HepG2 (cell line): ENCODE measurements around the gene FOXK2. TPM values are rescaled to one million over a fixed set of nuclear protein-coding genes. Genes with fewer than 3 reads are reported as not detected.

ENCODE experiments used
- BHLHE40 ChIP-seq: IDR thresholded peaks from 2 replicates; pipeline ENCODE4 v1.6.1; 2011; ENCODE audit warnings: low read length, improper control_type of control experiment
- CAMTA2 ChIP-seq: sonication (generic); formaldehyde crosslinking; IDR thresholded peaks from 2 replicates; pipeline ENCODE4 v1.4.0; 2020; ENCODE audit warnings: mild to moderate bottlenecking, missing genetic modification reagents, borderline replicate concordance
- HES4 ChIP-seq: sonication (generic); formaldehyde crosslinking; IDR thresholded peaks from 2 replicates; pipeline ENCODE4 v1.9.0; 2021; ENCODE audit warnings: mild to moderate bottlenecking, missing genetic modification reagents, borderline replicate concordance
- HOXA5 ChIP-seq: sonication (generic); formaldehyde crosslinking; IDR thresholded peaks from 2 replicates; pipeline ENCODE4 v1.4.0; 2020; ENCODE audit warnings: missing genetic modification reagents
- KLF12 ChIP-seq: sonication (generic); formaldehyde crosslinking; IDR thresholded peaks from 2 replicates; pipeline ENCODE4 v1.4.0; 2020; ENCODE audit warnings: missing genetic modification reagents, borderline replicate concordance
- KLF13 ChIP-seq: sonication (generic); formaldehyde crosslinking; IDR thresholded peaks from 2 replicates; pipeline ENCODE4 v1.4.0; 2020; ENCODE audit warnings: mild to moderate bottlenecking, missing genetic modification reagents
- MED1 ChIP-seq: sonication (generic); formaldehyde crosslinking; IDR thresholded peaks from 2 replicates; pipeline ENCODE4 v1.4.0; 2020; ENCODE audit warnings: missing genetic modification reagents
- NCOA2 ChIP-seq: sonication (generic); formaldehyde crosslinking; IDR thresholded peaks from 2 replicates; pipeline ENCODE4 v1.8.0; 2022; ENCODE audit warnings: inconsistent platforms
- NFE2L2 ChIP-seq: fragments of 150-350 bp; IDR thresholded peaks from 2 replicates; pipeline ENCODE4 v1.6.1; 2014; ENCODE audit warnings: low read length
- NFRKB ChIP-seq: fragments of 450-650 bp; IDR thresholded peaks from 2 replicates; pipeline ENCODE4 v1.6.1; 2017
- POGK ChIP-seq: sonication (generic); formaldehyde crosslinking; conservative IDR thresholded peaks from 2 replicates; pipeline ENCODE4 v1.8.0; 2022; ENCODE audit warnings: mild to moderate bottlenecking, moderate library complexity, missing genetic modification reagents
- POLR2AphosphoS2 ChIP-seq: IDR thresholded peaks from 2 replicates; pipeline ENCODE4 v1.6.1; 2011; ENCODE audit warnings: low read depth, low read length, improper control_type of control experiment
- XBP1 ChIP-seq: sonication (generic); formaldehyde crosslinking; IDR thresholded peaks from 2 replicates; pipeline ENCODE4 v1.5.0; 2020; ENCODE audit warnings: missing genetic modification reagents
- ZBTB43 ChIP-seq: sonication (generic); formaldehyde crosslinking; conservative IDR thresholded peaks from 2 replicates; pipeline ENCODE4 v1.4.0; 2020; ENCODE audit warnings: missing genetic modification reagents
- ZFP62 ChIP-seq: sonication (generic); formaldehyde crosslinking; IDR thresholded peaks from 2 replicates; pipeline ENCODE4 v1.4.0; 2020; ENCODE audit warnings: missing genetic modification reagents
- ZNF280D ChIP-seq: sonication (generic); formaldehyde crosslinking; IDR thresholded peaks from 2 replicates; pipeline ENCODE4 v1.5.1; 2020; ENCODE audit warnings: mild to moderate bottlenecking, missing genetic modification reagents
- ZNF30 ChIP-seq: sonication (generic); formaldehyde crosslinking; IDR thresholded peaks from 2 replicates; pipeline ENCODE4 v1.5.0; 2020; ENCODE audit warnings: mild to moderate bottlenecking, missing genetic modification reagents
- ZNF646 ChIP-seq: sonication (generic); formaldehyde crosslinking; IDR thresholded peaks from 2 replicates; pipeline ENCODE4 v1.9.0; 2021; ENCODE audit warnings: mild to moderate bottlenecking, missing genetic modification reagents
- ZSCAN29 ChIP-seq: sonication (generic); formaldehyde crosslinking; conservative IDR thresholded peaks from 2 replicates; pipeline ENCODE4 v1.4.0; 2020; ENCODE audit warnings: mild to moderate bottlenecking, missing genetic modification reagents
- polyA plus RNA-seq, 8 experiments: library from polyadenylated mRNA; depleted of rRNA in 3 of 8; stranded (reverse) in 7 of 8; unstranded in 1 of 8; fragments of >200 nt; fragmentation: Illumina TruSeq in 4 of 8; extraction: Trizol in 4 of 8; gene quantifications; 2 replicates each; pipeline versions ENCODE4 v1.2.1 to v1.2.3, GENCODE V29; 2011 to 2016; ENCODE audit warnings: low read depth in 4 of 8, missing spikeins in 1 of 8, mixed read lengths in 1 of 8; ENCODE audit not compliant: insufficient read depth in 1 of 8
- total RNA-seq, 5 experiments: library from RNA; depleted of rRNA; stranded (reverse); fragments of >200 nt; fragmentation: Illumina TruSeq; extraction: Trizol; gene quantifications; 2 replicates each; pipeline ENCODE4 v1.2.3, GENCODE V29; 2016; ENCODE audit warnings: low read depth in 1 of 5

FOXK2 gene
- total and polyA plus RNA-seq, 2 of the 13 experiments (the other 11 are each of a cell fraction or from before 2014, with no cell fraction given), result 67.1 to 67.2 TPM

GRCh38 chr17:82647593-82648164 is 128.1 kb downstream of the FOXK2 start (continued):
- no peak for TF ChIP-seq NFRKB
- peak; percentile 66; the same call in 1 of the 2 replicates for TF ChIP-seq ZNF280D (CRISPR knock-in tag)
- TF ChIP-seq ZFP62 (CRISPR knock-in tag), result no peak
- no peak for TF ChIP-seq KLF12 (CRISPR knock-in tag)
- peak; percentile 55; the same call in 1 of the 2 replicates for TF ChIP-seq ZSCAN29 (CRISPR knock-in tag)
- TF ChIP-seq HOXA5 (CRISPR knock-in tag), result no peak; the same call in 1 of the 2 replicates
- TF ChIP-seq NCOA2 (CRISPR knock-in tag), result no peak
- TF ChIP-seq POLR2AphosphoS2, result no peak
- TF ChIP-seq XBP1 (CRISPR knock-in tag), result no peak
- TF ChIP-seq HES4 (CRISPR knock-in tag), result peak; percentile 95; the same call in 1 of the 2 replicates
- TF ChIP-seq ZBTB43 (CRISPR knock-in tag), result no peak; the same call in 1 of the 2 replicates
- no peak for TF ChIP-seq POGK (CRISPR knock-in tag)
- TF ChIP-seq KLF13 (CRISPR knock-in tag), result no peak
- TF ChIP-seq BHLHE40, result no peak
- no peak for TF ChIP-seq MED1
- no peak; the same call in 1 of the 2 replicates for TF ChIP-seq ZNF646 (CRISPR knock-in tag)
- no peak for TF ChIP-seq CAMTA2 (CRISPR knock-in tag)
- TF ChIP-seq NFE2L2, result no peak
- TF ChIP-seq ZNF30 (CRISPR knock-in tag), result no peak
